Neural crest cell (in vitro differentiated cells): ENCODE results near the gene PRDM1. TPM values are rescaled to one million over a fixed set of nuclear protein-coding genes. Genes with fewer than 3 reads are reported as not detected.

ENCODE experiments used
- DNase-seq: peaks from one replicate; pipeline ENCODE4 v3.0.0; 2021; ENCODE audit warnings: low read depth, mixed read lengths, low spot score
- H3K27ac Mint-ChIP-seq: one replicate; pipeline ENCODE4 v1.8.0; 2021; ENCODE audit warnings: mild to moderate bottlenecking, mixed read lengths; ENCODE audit not compliant: unreplicated experiment
- H3K27me3 Mint-ChIP-seq: 2 replicates; pipeline ENCODE4 v1.8.0; 2021; ENCODE audit warnings: low read depth, mild to moderate bottlenecking, mixed read lengths
- H3K36me3 Mint-ChIP-seq: 2 replicates; pipeline ENCODE4 v1.8.0; 2021; ENCODE audit warnings: low read depth, mild to moderate bottlenecking, mixed read lengths
- H3K4me1 Mint-ChIP-seq: 2 replicates; pipeline ENCODE4 v1.8.0; 2021; ENCODE audit warnings: mixed read lengths
- H3K4me3 Mint-ChIP-seq: one replicate; pipeline ENCODE4 v1.8.0; 2021; ENCODE audit warnings: mild to moderate bottlenecking, mixed read lengths
- H3K9me3 Mint-ChIP-seq: 2 replicates; pipeline ENCODE4 v1.8.0; 2021; ENCODE audit warnings: mixed read lengths
- total RNA-seq: library from RNA; stranded (reverse); gene quantifications from 2 replicates; pipeline ENCODE4 v1.2.1, GENCODE V29; 2021
- TF ChIP-seq, protein P1 (sequence below): fragments of 200-600 bp; sonication (generic); conservative IDR thresholded peaks from 2 replicates; pipeline ENCODE4 v1.5.0; 2021; ENCODE audit warnings: antibody characterized with exemption, mild to moderate bottlenecking

Gene PRDM1
- total RNA-seq, 1 donor from 2014 or later = 1.2 TPM

GRCh38 chr6:106077881-106078280, 8.3 kb upstream of the PRDM1 start:
- no peaks in the 10 kb centered on the region for H3K36me3 Mint-ChIP-seq
- no peak for DNase-seq
- H3K27ac Mint-ChIP-seq = no peak overlapping the region
- H3K4me1 Mint-ChIP-seq = no peaks in the 10 kb centered on the region
- peaks cover 12% of the 10 kb centered on the region for H3K27me3 Mint-ChIP-seq
- TF ChIP-seq, protein P1, sequence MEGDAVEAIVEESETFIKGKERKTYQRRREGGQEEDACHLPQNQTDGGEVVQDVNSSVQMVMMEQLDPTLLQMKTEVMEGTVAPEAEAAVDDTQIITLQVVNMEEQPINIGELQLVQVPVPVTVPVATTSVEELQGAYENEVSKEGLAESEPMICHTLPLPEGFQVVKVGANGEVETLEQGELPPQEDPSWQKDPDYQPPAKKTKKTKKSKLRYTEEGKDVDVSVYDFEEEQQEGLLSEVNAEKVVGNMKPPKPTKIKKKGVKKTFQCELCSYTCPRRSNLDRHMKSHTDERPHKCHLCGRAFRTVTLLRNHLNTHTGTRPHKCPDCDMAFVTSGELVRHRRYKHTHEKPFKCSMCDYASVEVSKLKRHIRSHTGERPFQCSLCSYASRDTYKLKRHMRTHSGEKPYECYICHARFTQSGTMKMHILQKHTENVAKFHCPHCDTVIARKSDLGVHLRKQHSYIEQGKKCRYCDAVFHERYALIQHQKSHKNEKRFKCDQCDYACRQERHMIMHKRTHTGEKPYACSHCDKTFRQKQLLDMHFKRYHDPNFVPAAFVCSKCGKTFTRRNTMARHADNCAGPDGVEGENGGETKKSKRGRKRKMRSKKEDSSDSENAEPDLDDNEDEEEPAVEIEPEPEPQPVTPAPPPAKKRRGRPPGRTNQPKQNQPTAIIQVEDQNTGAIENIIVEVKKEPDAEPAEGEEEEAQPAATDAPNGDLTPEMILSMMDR = no peak
- no peak overlapping the region for H3K4me3 Mint-ChIP-seq
- H3K9me3 Mint-ChIP-seq = no peaks in the 10 kb centered on the region

DNA sequence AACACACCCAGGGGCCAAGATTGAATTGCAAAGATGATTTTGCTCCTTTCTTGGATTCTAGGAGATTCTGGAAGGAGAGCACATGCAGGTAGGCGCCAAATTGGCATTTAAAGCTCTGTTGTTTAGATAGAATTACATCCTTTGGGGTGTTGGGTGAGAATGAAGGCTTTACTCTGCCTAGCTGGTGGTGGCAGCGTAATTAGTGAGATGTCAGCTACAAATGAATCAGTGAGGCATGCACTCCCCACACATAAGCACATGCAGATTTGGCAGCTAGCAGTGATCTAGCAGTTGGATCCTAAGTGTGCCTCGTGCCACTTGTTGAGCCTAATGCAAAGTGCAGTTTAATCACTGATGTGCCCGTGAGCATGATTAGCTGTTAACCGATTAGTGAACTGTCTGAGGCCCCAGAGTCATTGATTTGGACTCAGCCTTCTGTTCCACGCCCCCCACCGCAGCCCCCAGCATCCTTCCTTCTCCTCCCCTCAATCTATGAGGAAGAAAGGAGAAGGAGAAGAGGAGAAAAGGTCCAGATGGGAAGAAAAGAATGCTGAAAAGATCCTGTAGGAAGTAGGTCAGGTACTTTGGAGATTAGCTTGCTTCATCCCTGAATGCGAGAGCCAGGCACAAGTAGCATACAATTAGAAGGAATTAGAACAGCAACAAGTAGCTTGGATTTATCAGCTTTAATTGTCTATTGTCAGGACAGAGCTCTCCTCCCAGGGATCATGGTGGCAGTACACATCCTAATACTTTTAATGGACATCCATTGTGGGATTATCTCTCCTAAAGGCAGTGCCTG, 6.0 kb upstream of the PRDM1 start:
- Mint-ChIP-seq H3K27ac (no peak overlapping the region), H3K4me1 (peaks cover 9% of the 10 kb centered on the region), H3K4me3 (no peak overlapping the region), H3K36me3 (no peaks in the 10 kb centered on the region), H3K9me3 (no peaks in the 10 kb centered on the region), H3K27me3 (peaks cover 20% of the 10 kb centered on the region)
- DNase-seq = no peak
- TF ChIP-seq, protein P1 = no peak

DNA sequence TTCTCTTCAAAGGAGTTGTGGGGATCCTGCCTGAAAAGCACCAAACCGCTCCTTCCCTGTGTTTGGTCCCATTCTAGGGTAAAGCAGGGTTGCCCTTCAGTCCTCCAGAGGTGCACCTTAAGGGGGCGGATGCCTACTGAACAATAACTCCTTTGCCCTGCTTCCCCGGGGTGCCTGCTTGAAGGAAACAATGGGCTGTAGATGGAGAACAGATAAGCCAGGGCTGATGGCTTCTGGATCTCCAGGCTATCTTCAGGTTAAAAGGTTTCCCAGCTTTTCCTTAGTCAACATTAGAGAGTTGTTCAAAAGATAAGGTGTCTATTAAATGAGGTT, 5.4 kb upstream of the PRDM1 start:
- peaks cover 14% of the 10 kb centered on the region for H3K4me1 Mint-ChIP-seq
- H3K9me3 Mint-ChIP-seq = no peaks in the 10 kb centered on the region
- H3K4me3 Mint-ChIP-seq = no peak overlapping the region
- H3K27ac Mint-ChIP-seq = no peak overlapping the region
- TF ChIP-seq, protein P1 = no peak
- DNase-seq = no peak
- peaks cover 25% of the 10 kb centered on the region for H3K27me3 Mint-ChIP-seq
- H3K36me3 Mint-ChIP-seq = no peaks in the 10 kb centered on the region

DNA sequence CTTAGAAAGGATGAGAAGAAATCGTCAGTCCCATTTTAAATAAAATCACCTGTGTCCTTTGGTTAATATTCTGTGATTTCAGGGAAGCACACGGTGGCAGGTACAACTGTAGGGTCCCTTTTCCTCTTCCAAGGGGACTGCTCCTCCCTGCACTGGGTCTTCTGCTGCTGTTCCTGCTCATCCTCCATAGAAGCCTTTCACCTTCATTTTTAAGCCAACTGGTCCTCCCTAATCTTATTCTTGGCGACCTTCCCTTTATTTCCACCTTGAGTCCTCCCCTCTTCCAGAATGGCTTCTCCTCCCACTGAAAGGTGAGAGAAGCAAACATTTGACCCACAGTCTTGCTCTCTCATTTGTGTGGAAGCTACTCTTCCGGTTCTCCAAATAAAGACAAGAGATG, 4.4 kb upstream of the PRDM1 start:
- no peak for DNase-seq
- H3K36me3 Mint-ChIP-seq = no peaks in the 10 kb centered on the region

DNA sequence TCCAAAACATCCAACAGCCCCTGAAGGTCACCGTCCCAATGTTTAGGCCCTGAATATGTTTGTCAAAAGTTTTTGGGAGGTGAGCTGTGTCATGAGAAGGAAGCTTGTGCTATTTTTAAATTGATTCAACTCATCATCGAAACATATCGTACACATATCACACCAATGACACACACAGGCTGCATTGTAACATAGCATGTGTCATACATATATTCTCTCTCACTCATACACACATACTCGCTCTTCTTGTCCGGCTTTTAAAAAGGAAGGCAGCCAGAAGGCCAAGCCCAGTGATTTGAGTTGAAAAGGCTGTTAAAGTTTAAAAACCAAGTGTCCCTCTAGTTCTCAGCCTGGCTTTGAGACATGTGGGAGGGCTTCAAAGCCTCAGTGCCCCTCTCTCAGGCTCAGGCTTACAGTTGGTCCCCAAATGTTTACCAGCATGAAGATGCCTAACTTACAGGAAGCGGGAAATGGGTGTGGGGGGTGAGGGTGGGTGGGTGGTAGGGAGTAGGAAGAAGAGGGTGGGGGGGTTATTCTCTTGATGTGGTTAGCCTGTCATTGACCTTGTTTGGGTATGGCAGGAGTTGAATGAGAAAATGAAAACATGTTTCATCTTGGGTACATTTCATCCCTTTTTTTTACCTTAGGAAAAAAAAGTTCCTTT, 3.3 kb upstream of the PRDM1 start:
- H3K36me3 Mint-ChIP-seq = no peaks in the 10 kb centered on the region
- H3K27me3 Mint-ChIP-seq = peaks cover 41% of the 10 kb centered on the region
- no peak overlapping the region for H3K4me3 Mint-ChIP-seq
- no peak overlapping the region for H3K27ac Mint-ChIP-seq
- H3K9me3 Mint-ChIP-seq = no peaks in the 10 kb centered on the region
- DNase-seq = no peak
- TF ChIP-seq, protein P1 = no peak
- peaks cover 29% of the 10 kb centered on the region for H3K4me1 Mint-ChIP-seq

More for the DNA sequence above, 4.4 kb upstream of the PRDM1 start:
- TF ChIP-seq, protein P1 = no peak
- peaks cover 31% of the 10 kb centered on the region for H3K27me3 Mint-ChIP-seq
- no peak overlapping the region for H3K4me3 Mint-ChIP-seq
- H3K27ac Mint-ChIP-seq = no peak overlapping the region
- no peaks in the 10 kb centered on the region for H3K9me3 Mint-ChIP-seq
- H3K4me1 Mint-ChIP-seq = peaks cover 21% of the 10 kb centered on the region
